GM12864 (cell line): ENCODE results near the gene MKNK1.

ENCODE experiments used
- DNase-seq: peaks from one replicate; pipeline ENCODE4 v3.0.0-alpha.2; 2011; ENCODE audit warnings: low read depth
- H3K4me3 ChIP-seq: 2 replicates; pipeline ENCODE4 v1.5.1; 2011; ENCODE audit warnings: mild to moderate bottlenecking, low read depth, low read length, control low read depth
- TF ChIP-seq, protein P1 (sequence below): IDR thresholded peaks from 2 replicates; pipeline ENCODE4 v1.5.1; 2011; ENCODE audit warnings: low read depth, mild to moderate bottlenecking, moderate library complexity, low read length, control low read depth, inconsistent platforms; ENCODE audit errors: missing control alignments

The MKNK1 gene

DNA sequence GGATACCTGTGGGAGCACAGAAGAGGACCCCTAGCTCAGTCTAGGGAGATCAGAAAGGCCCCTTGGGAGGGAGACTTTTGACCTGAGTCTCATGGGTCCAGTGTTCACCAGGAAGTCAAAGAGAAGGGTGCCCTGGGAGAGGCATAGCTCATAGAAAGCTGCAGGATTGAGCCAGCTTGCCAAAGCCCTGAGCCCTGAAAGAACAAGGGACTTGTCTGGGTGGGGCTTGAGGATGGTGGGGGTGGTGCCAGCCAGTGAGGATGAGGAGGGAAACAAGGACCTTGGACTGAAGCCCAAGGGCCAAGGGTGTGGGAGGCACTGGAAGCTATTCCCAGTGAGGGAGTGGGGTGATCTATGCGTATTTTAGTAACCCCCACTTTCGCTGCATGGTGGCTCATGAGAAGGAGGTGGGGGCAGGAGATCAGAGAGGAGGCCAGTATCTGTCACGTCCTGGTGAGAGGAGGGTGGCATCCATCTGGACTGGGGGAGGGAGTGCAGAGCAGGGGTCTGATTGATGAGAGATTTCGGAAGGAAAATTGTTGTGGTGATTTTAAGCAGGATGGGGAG, 86.1 kb downstream of the MKNK1 start:
- H3K4me3 ChIP-seq = no peak overlapping the region
- TF ChIP-seq, protein P1, sequence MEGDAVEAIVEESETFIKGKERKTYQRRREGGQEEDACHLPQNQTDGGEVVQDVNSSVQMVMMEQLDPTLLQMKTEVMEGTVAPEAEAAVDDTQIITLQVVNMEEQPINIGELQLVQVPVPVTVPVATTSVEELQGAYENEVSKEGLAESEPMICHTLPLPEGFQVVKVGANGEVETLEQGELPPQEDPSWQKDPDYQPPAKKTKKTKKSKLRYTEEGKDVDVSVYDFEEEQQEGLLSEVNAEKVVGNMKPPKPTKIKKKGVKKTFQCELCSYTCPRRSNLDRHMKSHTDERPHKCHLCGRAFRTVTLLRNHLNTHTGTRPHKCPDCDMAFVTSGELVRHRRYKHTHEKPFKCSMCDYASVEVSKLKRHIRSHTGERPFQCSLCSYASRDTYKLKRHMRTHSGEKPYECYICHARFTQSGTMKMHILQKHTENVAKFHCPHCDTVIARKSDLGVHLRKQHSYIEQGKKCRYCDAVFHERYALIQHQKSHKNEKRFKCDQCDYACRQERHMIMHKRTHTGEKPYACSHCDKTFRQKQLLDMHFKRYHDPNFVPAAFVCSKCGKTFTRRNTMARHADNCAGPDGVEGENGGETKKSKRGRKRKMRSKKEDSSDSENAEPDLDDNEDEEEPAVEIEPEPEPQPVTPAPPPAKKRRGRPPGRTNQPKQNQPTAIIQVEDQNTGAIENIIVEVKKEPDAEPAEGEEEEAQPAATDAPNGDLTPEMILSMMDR = no peak
- DNase-seq = no peak

DNA sequence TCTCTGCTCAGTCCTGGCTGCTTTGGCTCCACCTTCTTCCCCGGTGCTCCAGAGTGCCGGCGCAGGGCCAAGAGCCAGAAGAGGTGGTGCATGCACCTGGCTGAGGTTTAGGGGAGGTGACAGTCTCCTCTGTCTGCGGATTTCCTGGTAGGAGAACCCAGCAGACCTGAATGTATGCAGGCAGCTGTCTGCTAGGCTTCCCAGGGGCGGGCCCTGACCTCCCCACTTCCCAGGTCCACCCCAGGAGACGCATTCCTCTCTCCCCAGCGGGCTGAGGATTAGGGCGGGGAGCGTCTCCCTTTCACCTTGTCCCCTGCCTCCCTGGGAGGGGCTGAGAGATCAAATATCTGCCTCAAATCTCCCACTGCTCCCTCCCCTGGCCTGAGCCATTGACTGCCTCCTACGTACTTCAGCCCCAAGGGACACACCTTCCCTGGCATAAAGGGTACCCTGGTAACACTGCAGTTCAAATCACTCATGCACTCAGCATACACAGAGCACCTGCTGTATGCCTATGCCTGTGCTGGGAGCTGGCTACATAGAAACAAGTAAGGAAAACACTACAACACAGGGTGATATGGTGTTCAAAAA, 87.0 kb downstream of the MKNK1 start:
- TF ChIP-seq, protein P1 = no peak
- no peak for DNase-seq
- no peak overlapping the region for H3K4me3 ChIP-seq

DNA sequence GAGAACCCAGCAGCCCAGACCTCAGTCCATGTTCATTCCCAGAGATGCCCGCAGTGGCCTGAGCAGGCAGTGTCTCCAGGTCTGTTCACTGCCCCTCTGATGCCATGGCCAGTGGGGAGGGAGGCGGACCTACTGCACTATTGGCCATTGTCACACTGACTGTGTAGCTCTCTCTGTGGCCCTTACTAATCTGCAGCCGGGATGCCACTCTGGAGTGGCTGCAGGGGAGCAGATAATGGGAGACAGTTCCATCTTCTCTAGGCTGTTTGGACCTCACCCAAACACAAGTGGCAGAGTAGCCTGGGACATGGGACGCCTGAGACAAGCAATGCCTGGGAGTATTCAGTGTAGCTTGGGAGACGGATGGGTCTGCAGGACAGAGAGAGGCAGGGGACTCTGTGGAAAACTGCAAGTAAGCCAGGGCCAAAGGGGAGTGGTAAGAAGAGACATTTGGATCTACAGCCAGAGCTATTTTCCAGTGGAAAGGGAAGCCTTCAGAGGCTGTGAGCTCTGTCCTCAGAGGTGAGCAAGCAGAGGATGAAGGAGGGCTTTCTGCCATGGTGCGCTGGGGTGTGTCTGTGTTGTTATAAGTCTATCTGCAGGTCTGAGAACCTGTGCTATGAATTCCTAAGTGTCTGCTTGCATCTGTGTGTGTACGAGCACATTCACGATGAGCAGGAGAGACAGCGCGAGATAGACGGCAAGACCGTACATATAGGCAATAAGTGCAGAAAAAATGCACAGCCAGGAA, 87.7 kb downstream of the MKNK1 start:
- no peak for DNase-seq
- H3K4me3 ChIP-seq = no peak overlapping the region
- TF ChIP-seq, protein P1 = no peak

DNA sequence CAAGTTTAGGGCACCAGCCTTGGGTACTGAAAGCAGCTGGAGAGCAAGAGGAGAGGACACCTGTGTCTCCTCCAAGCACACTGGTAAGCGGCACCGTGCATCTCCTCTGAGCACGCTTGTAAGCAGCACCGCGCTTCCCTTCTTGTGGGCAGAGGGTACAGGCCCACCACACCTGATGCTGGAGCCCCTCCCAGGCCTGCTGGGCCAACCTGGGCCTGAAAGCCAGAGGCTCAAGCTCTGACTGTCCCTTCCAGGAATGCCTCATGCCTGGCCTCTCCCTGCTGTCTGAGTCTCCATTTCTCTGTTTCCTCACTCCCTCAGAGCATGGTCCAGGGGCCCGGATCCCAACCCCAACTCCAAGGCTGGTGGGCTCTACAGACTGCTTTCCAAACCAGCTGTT, 88.5 kb downstream of the MKNK1 start:
- H3K4me3 ChIP-seq = no peak overlapping the region
- TF ChIP-seq, protein P1 = no peak
- DNase-seq = no peak

DNA sequence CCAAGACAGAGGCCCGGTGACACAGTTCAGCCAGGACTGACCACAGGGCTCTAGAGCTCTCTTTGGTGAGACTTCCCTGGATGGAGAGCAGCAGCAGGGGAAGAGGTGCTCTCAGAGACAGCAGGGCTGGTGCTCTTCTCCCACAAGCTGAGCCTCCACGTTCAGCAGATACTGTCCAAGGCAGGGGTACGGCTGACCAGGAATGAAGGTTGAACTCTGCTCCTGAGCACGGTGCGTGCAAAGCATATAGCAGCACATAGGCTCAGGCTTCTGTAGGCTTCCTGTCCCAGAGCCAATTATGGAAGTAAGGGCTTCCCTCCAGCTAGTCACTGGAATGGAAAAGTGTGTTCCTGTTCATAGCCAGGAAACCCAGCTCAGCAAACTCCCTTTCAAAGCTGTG, 90.5 kb downstream of the MKNK1 start:
- no peak overlapping the region for H3K4me3 ChIP-seq
- DNase-seq = no peak
- TF ChIP-seq, protein P1 = no peak

DNA sequence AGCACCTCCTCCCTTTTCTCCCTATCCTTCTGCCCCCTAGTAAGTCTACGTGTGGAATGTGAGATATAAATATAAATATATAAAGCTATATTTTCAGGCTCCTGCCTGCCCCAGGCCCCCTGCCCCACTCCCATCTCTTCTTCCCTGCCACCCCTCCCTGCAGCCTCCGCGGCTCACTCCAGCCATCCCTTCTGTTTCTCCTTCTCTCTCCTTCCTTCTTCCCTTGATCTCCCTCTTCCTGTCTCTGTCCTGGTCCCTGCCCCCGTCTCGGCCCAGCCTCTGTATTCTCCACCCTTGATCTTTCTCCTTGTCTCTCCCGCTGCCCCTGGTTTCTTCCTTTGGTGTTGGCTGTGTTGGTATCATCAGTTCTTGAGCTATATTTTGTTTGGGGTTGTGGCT, 91.3 kb downstream of the MKNK1 start:
- DNase-seq = no peak
- TF ChIP-seq, protein P1 = no peak
- H3K4me3 ChIP-seq = no peak overlapping the region
